ENCODE results near the gene AHDC1. TPM values are rescaled to one million over a fixed set of nuclear protein-coding genes. Genes with fewer than 3 reads are reported as not detected.

Gene AHDC1
- total and polyA plus RNA-seq, 2 experiments from 2014 or later, result 3.9 to 5.3 TPM

DNA sequence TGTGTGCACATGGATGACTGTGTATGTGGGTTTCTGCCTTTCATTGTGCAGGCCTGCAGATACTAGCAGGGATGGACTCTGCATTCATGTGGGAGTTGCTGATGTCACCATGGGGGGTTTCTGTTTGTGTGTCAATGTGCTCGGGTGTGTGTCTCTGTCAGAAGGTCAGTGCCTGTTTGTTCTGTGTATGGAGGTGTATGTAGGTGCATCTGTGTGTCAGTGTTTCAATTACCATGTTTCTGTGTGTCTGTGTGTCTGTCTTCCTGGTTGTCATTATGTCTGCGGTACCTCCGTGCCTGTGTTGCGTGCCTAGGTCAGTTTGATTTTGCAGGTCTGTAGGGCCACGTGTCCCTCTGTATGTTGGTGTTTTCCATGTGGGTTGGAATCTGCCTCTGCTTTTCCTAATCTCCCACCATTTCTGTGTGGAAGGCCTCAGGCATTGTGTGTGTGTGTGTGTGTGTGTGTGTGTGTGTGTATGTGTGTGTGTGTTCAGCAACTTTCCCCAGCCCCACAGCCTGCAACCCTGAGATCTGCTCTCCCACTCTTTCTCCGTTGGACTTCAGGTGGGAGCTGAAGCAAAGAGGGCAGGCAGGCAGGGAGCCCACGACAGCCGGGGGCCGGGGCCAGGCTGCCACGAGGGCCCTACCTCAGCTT, 77.2 kb downstream of the AHDC1 start:
- Histone ChIP-seq H3K9me2 (ENCODE audit: insufficient read depth) (no peaks in the 10 kb centered on the region), H3F3A (ENCODE audit: insufficient read depth) (no peaks in the 10 kb centered on the region; the same call in 1 of the 2 replicates), H4K20me1 (ENCODE audit: insufficient read depth) (no peaks in the 10 kb centered on the region), H3K36me3 (ENCODE audit: low read depth) (no peaks in the 10 kb centered on the region), H3K9ac (no peak overlapping the region), H3K79me2 (ENCODE audit: insufficient read depth) (no peaks in the 10 kb centered on the region), H3K4me3 (no peak overlapping the region), H3K27ac (no peak overlapping the region), H2AFZ (no peak overlapping the region), H3K4me2 (ENCODE audit: unreplicated experiment) (no peak overlapping the region), H3K4me1 (ENCODE audit: insufficient read depth) (peaks cover 39% of the 10 kb centered on the region), H3K27me3 (replicated peaks; ENCODE audit: insufficient read depth) (no peaks in the 10 kb centered on the region), H3K9me3 (ENCODE audit: low read depth) (no peaks in the 10 kb centered on the region)
- no peak for DNase-seq
- WGBS, 2 experiments (ENCODE audit: low coverage in 1 of 2, low lambda C conversion rate in 2 of 2, missing lambda C conversion rate in 2 of 2), result 73 to 80% methylated on average over 10 of the region's 10 CpGs
- TF ChIP-seq EZH2 (IDR thresholded peaks at IDR 0.05; ENCODE audit: insufficient read depth, poor library complexity, severe bottlenecking) (no peak), EZH2phosphoT487 (IDR thresholded peaks at IDR 0.05; ENCODE audit: insufficient read depth, low read depth) (no peak)
- in situ Hi-C loops (cut with MboI), result no loop called here

DNA sequence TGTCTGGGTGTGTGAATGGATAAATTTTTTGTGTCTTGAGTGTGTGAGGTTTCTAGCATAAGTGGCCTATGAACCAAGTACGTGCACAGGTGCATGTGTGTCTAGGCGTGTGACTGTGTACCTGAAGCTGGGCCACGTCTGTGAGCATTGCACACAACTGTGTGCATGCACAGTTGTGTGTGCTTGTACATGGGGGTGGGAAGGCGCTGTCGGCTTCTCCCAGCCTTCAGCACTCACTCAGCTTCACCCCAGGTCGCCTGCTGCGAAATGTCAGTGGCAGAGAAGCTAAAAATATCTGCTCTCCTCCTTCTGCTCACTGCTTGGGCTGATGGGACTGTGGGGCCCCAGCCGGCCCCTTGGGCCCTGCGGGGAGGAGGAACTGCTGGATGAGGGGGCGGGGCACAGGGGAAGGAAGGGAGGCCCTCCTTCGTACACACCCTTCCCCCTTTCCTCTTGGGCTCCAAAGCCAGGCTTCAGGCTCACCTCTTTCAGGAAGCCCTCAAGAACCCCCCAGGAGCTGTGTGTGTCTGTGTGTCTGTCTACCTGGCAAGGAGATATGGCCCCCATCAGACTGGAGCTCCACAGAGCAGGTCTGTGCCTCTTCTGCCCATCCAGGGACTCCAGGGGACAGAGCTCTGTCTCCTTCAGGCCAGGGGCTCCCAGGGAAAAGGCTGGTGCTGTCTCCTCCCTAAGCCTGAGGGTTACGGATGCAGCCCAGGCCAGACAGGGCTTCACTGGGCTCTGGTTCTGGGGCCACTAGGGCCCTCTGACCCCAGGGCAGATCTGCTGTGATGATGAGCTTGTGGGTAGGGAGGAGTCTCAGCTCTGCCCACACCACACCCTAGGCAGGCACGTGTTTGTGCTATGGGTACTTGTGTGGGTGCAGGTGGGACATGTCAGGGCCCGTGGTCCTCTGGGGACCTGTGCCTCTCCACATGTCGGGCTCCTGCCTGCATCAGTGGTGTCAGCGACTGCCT, 78.4 kb downstream of the AHDC1 start:
- H3F3A ChIP-seq (ENCODE audit: insufficient read depth), result no peaks in the 10 kb centered on the region; the same call in 1 of the 2 replicates
- H2AFZ ChIP-seq, result no peak overlapping the region; the same call in 1 of the 2 replicates
- H3K79me2 ChIP-seq (ENCODE audit: insufficient read depth), result no peaks in the 10 kb centered on the region
- DNase-seq, result peak; percentile 58
- in situ Hi-C loops (cut with MboI), result no loop called here
- no peak overlapping the region for H3K4me3 ChIP-seq
- no peaks in the 10 kb centered on the region for H3K27me3 ChIP-seq (replicated peaks; ENCODE audit: insufficient read depth)
- H3K27ac ChIP-seq, result no peak overlapping the region
- no peaks in the 10 kb centered on the region for H3K36me3 ChIP-seq (ENCODE audit: low read depth)
- H3K9me3 ChIP-seq (ENCODE audit: low read depth), result no peaks in the 10 kb centered on the region
- 50 to 55% methylated on average over 15 to 16 of the region's 16 CpGs for WGBS, 2 experiments (ENCODE audit: low coverage in 1 of 2, low lambda C conversion rate in 2 of 2, missing lambda C conversion rate in 2 of 2)
- peaks cover 48% of the 10 kb centered on the region for H3K4me1 ChIP-seq (ENCODE audit: insufficient read depth)
- no peaks in the 10 kb centered on the region for H3K9me2 ChIP-seq (ENCODE audit: insufficient read depth)
- no peaks in the 10 kb centered on the region for H4K20me1 ChIP-seq (ENCODE audit: insufficient read depth)
- 0 out of 2 replicates have a peak overlapping the region, but pooled peaks have one; percentile 29 for H3K9ac ChIP-seq
- peak overlapping the region; percentile 46 for H3K4me2 ChIP-seq (ENCODE audit: unreplicated experiment)
- no peak for TF ChIP-seq EZH2 (IDR thresholded peaks at IDR 0.05; ENCODE audit: insufficient read depth, poor library complexity, severe bottlenecking)
- TF ChIP-seq EZH2phosphoT487 (IDR thresholded peaks at IDR 0.05; ENCODE audit: insufficient read depth, low read depth), result no peak

DNA sequence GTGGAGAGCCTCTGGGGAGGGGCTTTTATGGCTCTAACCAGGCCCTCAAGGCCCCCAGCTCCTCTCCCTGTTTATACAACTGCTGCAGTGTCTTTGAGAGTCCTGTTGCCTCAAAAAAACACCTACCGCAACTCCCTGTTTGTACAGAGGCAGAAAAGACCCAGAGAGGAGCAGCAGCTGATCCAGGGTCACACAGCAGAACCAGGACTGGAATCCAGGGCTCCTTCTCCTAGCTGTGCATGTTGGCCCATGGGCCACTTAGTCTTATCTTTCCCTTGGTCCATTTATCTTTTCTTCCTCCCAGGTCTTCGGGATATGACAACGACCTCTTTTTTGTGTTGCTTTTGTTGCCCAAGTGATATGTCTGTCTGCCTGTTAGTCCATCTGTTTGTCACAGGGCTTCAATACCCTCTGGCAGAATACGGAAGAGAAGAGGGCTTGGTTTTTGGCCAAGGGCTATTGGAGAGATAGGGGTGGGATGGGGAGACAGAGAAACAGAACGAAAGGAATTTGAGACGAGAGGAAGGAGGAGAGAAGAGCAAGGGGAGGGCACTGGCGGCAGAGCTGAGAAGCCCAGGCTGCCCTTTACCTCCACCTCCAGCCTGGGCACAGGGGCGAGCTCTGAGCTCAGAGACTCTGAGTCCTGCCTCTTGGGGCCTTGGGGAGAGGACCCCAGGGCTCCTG, 80.5 kb downstream of the AHDC1 start:
- H3K4me1 ChIP-seq (ENCODE audit: insufficient read depth), result peaks cover 37% of the 10 kb centered on the region
- TF ChIP-seq EZH2 (IDR thresholded peaks at IDR 0.05; ENCODE audit: insufficient read depth, poor library complexity, severe bottlenecking), result no peak
- no peak for TF ChIP-seq EZH2phosphoT487 (IDR thresholded peaks at IDR 0.05; ENCODE audit: insufficient read depth, low read depth)
- WGBS, 2 experiments (ENCODE audit: low coverage in 1 of 2, low lambda C conversion rate in 2 of 2, missing lambda C conversion rate in 2 of 2), result 41 to 44% methylated on average over 8 of the region's 8 CpGs
- in situ Hi-C loops (cut with MboI), result no loop called here
- H3K27ac ChIP-seq, result no peak overlapping the region
- H3K9me3 ChIP-seq (ENCODE audit: low read depth), result no peaks in the 10 kb centered on the region
- DNase-seq, result no peak
- no peaks in the 10 kb centered on the region for H3K79me2 ChIP-seq (ENCODE audit: insufficient read depth)
- no peaks in the 10 kb centered on the region for H3K36me3 ChIP-seq (ENCODE audit: low read depth)
- H4K20me1 ChIP-seq (ENCODE audit: insufficient read depth), result no peaks in the 10 kb centered on the region
- H3K4me2 ChIP-seq (ENCODE audit: unreplicated experiment), result no peak overlapping the region
- H3K9ac ChIP-seq, result no peak overlapping the region
- no peaks in the 10 kb centered on the region for H3K27me3 ChIP-seq (replicated peaks; ENCODE audit: insufficient read depth)
- no peak overlapping the region for H3K4me3 ChIP-seq
- H3K9me2 ChIP-seq (ENCODE audit: insufficient read depth), result no peaks in the 10 kb centered on the region
- H3F3A ChIP-seq (ENCODE audit: insufficient read depth), result no peaks in the 10 kb centered on the region; the same call in 1 of the 2 replicates
- peak overlapping the region; percentile 53; the same call in 1 of the 2 replicates for H2AFZ ChIP-seq
